MCF 10A (cell line): ENCODE data around the gene STAT6. TPM values are rescaled to one million over a fixed set of nuclear protein-coding genes. Genes with fewer than 3 reads are reported as not detected.

Experiments used
- BruUV-seq: library from RNA; stranded (reverse); fragments of 400-500 nt; replicated peaks from 2 replicates; lab custom pipeline; 2021; lab: Mats Ljungman, UMichigan
- CTCF ChIA-PET: fragments of 300-600 bp; sonication (Branson Sonifier 250); formaldehyde crosslinking; extraction: SDS; loops from one replicate; lab custom pipeline; 2021; ENCODE audit warnings: antibody characterized with exemption, inconsistent platforms; lab: Yijun Ruan, JAX
- POLR2A ChIA-PET: fragments of 300-600, 350-650 bp; sonication (Branson Sonifier 250); formaldehyde crosslinking; extraction: SDS; loops from one replicate; lab custom pipeline; 2020; ENCODE audit warnings: antibody characterized with exemption, inconsistent platforms; lab: Yijun Ruan, JAX
- DNase-seq: peaks from one replicate; pipeline ENCODE4 v3.0.0-alpha.2; 2018; ENCODE audit not compliant: unreplicated experiment
- H3K27ac Mint-ChIP-seq: one replicate; pipeline ENCODE4 v1.8.0; 2022; ENCODE audit warnings: mild to moderate bottlenecking, low read depth, mixed read lengths; ENCODE audit not compliant: unreplicated experiment
- H3K27me3 Mint-ChIP-seq: one replicate; pipeline ENCODE4 v1.8.0; 2022; ENCODE audit warnings: mixed read lengths; ENCODE audit not compliant: insufficient read depth, unreplicated experiment
- H3K36me3 Mint-ChIP-seq: one replicate; pipeline ENCODE4 v1.8.0; 2022; ENCODE audit warnings: mild to moderate bottlenecking, moderate library complexity, mixed read lengths; ENCODE audit not compliant: insufficient read depth, unreplicated experiment
- H3K4me1 Mint-ChIP-seq: one replicate; pipeline ENCODE4 v1.8.0; 2022; ENCODE audit warnings: mixed read lengths; ENCODE audit not compliant: insufficient read depth, unreplicated experiment
- H3K4me3 Mint-ChIP-seq: one replicate; pipeline ENCODE4 v1.8.0; 2022; ENCODE audit warnings: mild to moderate bottlenecking, moderate library complexity, mixed read lengths; ENCODE audit not compliant: unreplicated experiment
- H3K9me3 Mint-ChIP-seq: one replicate; pipeline ENCODE4 v1.8.0; 2022; ENCODE audit warnings: mixed read lengths; ENCODE audit not compliant: unreplicated experiment
- CTCF ChIP-seq: fragments of 200-600 bp; IDR thresholded peaks from one replicate; pipeline ENCODE4 v1.8.0; 2022; ENCODE audit warnings: antibody characterized with exemption, mild to moderate bottlenecking; ENCODE audit not compliant: unreplicated experiment
- intact Hi-C: fragments of 100-400 bp; cut with micrococcal nuclease; formaldehyde crosslinking; loops from 2 replicates; pipeline ENCODE4 v1.14.1; 2022
- total RNA-seq: library from RNA; stranded (reverse); gene quantifications from 2 replicates; pipeline ENCODE4 v1.2.3, GENCODE V29; 2022

The STAT6 gene
- total RNA-seq, 1 experiment from 2014 or later, result 99.7 TPM

- no peak for TF ChIP-seq CTCF
- Mint-ChIP-seq H3K36me3 (peaks cover 59% of the 10 kb centered on the region), H3K27me3 (no peaks in the 10 kb centered on the region), H3K4me1 (peaks cover 10% of the 10 kb centered on the region), H3K27ac (no peak overlapping the region), H3K4me3 (no peak overlapping the region), H3K9me3 (no peaks in the 10 kb centered on the region)
- BruUV-seq, result no TSS peak
- intact Hi-C loops, result no loop called here
- no peak for DNase-seq
- CTCF ChIA-PET, result interaction anchor here (0.7 to 1.2 kb wide), 4 partner anchors 9 to 76 kb away, joined by 3 to 4 read pairs (median 4); no protein-coding TSS in a partner anchor
- POLR2A ChIA-PET, result interaction anchor here (1.3 to 10.2 kb wide), 2 partner anchors 10 to 26 kb away, joined by 5 to 610 read pairs; partner anchors contain the start of genes NAB2 and NEMP1
Observed at GRCh38 chr12:57104292-57104910, 6.8 kb downstream of the STAT6 start.

GRCh38 chr12:57103856-57104255, 7.3 kb downstream of the STAT6 start:
- intact Hi-C loops, result no loop called here
- no peak overlapping the region for H3K4me3 Mint-ChIP-seq
- peaks cover 65% of the 10 kb centered on the region for H3K36me3 Mint-ChIP-seq
- ChIA-PET CTCF (interaction anchor here (0.6 to 1.2 kb wide), 5 partner anchors 8 to 75 kb away, joined by 3 to 4 read pairs (median 4); no protein-coding TSS in a partner anchor), POLR2A (interaction anchor here (0.5 to 10.2 kb wide), 3 partner anchors 8 to 57 kb away, joined by 3 to 610 read pairs (median 3); partner anchors contain the start of gene NAB2)
- DNase-seq, result no peak
- H3K4me1 Mint-ChIP-seq, result peaks cover 7% of the 10 kb centered on the region
- no peaks in the 10 kb centered on the region for H3K9me3 Mint-ChIP-seq
- no TSS peak for BruUV-seq
- no peak overlapping the region for H3K27ac Mint-ChIP-seq
- no peak for TF ChIP-seq CTCF
- H3K27me3 Mint-ChIP-seq, result no peaks in the 10 kb centered on the region

- ChIA-PET POLR2A (interaction anchor here (7.4 to 16.5 kb wide), 2 partner anchors 6 to 14 kb away, joined by 79 to 610 read pairs; partner anchors contain the start of genes NAB2 and STAT6), CTCF (interaction anchor here (0.6 to 13.9 kb wide), 4 partner anchors 8 to 29 kb away, joined by 3 to 147 read pairs (median 4); partner anchors contain the start of gene STAT6)
- Mint-ChIP-seq H3K4me1 (peaks cover 6% of the 10 kb centered on the region), H3K9me3 (no peaks in the 10 kb centered on the region), H3K36me3 (peaks cover 62% of the 10 kb centered on the region), H3K27me3 (no peaks in the 10 kb centered on the region), H3K27ac (peak overlapping the region; percentile 7), H3K4me3 (no peak overlapping the region)
- intact Hi-C loops, result no loop called here
- DNase-seq, result no peak
- BruUV-seq, result no TSS peak
- no peak for TF ChIP-seq CTCF
Observed at GRCh38 chr12:57101892-57102695, 9.1 kb downstream of the STAT6 start.

GRCh38 chr12:57099766-57100165, 11.4 kb downstream of the STAT6 start:
- ChIA-PET POLR2A (interaction anchor here (3.5 to 16.5 kb wide), 3 partner anchors 9 to 21 kb away, joined by 17 to 610 read pairs (median 79); partner anchors contain the start of genes NAB2, NEMP1 and STAT6), CTCF (interaction anchor here (13.9 kb wide), 1 partner anchor 10 kb away, joined by 147 read pairs; the partner anchor contains the start of gene STAT6)
- H3K27ac Mint-ChIP-seq, result no peak overlapping the region
- intact Hi-C loops, result no loop called here
- no peak overlapping the region for H3K4me3 Mint-ChIP-seq
- DNase-seq, result no peak
- H3K36me3 Mint-ChIP-seq, result peaks cover 65% of the 10 kb centered on the region
- H3K27me3 Mint-ChIP-seq, result no peaks in the 10 kb centered on the region
- H3K4me1 Mint-ChIP-seq, result peaks cover 25% of the 10 kb centered on the region
- no peaks in the 10 kb centered on the region for H3K9me3 Mint-ChIP-seq
- no TSS peak for BruUV-seq
- no peak for TF ChIP-seq CTCF
